Measurements from ENCODE around the gene GK2. TPM values are rescaled to one million over a fixed set of nuclear protein-coding genes. Genes with fewer than 3 reads are reported as not detected.

GK2 gene
- polyA plus RNA-seq, 1 donor (not counting 4 experiments of a cell fraction or from before 2014, with no cell fraction given) = not detected

GRCh38 chr4:79442422-79442821 lies 34.4 kb upstream of the GK2 start:
- Histone ChIP-seq H3K4me2 (ENCODE audit: control insufficient read depth, extremely low read depth, insufficient read depth, low read depth, low read length) (no peak overlapping the region), H3K4me3 (ENCODE audit: control insufficient read depth in 2 of 3, extremely low read depth in 1 of 3, insufficient read depth in 2 of 3, low read depth in 1 of 3, low read length in 3 of 3) (no peak overlapping the region), H2AFZ (ENCODE audit: control insufficient read depth, low read length) (no peak overlapping the region), H3K36me3 (ENCODE audit: control insufficient read depth in 2 of 2, extremely low read depth in 1 of 2, insufficient read depth in 2 of 2, low read length in 2 of 2) (no peaks in the 10 kb centered on the region), H3K9ac (ENCODE audit: control insufficient read depth, extremely low read depth, insufficient read depth, low read length) (no peak overlapping the region), H4K20me1 (ENCODE audit: control insufficient read depth, extremely low read depth, insufficient read depth, low read length) (no peaks in the 10 kb centered on the region), H3K4me1 (ENCODE audit: control insufficient read depth, extremely low read depth, insufficient read depth, low read length) (no peaks in the 10 kb centered on the region), H3K79me2 (ENCODE audit: control insufficient read depth, insufficient read depth, low read length) (no peaks in the 10 kb centered on the region), H3K27me3 (ENCODE audit: control insufficient read depth, extremely low read depth, insufficient read depth, low read length) (no peaks in the 10 kb centered on the region), H3K9me1 (ENCODE audit: control insufficient read depth, extremely low read depth, insufficient read depth, low read length) (no peaks in the 10 kb centered on the region), H3K27ac (ENCODE audit: control insufficient read depth, insufficient read depth, low read length) (no peak overlapping the region), H3K9me3 (ENCODE audit: control insufficient read depth, low read depth, low read length) (no peaks in the 10 kb centered on the region)
- TF ChIP-seq EZH2 (IDR thresholded peaks at IDR 0.05; ENCODE audit: low read length) = no peak
- TF ChIP-seq, protein P1, sequence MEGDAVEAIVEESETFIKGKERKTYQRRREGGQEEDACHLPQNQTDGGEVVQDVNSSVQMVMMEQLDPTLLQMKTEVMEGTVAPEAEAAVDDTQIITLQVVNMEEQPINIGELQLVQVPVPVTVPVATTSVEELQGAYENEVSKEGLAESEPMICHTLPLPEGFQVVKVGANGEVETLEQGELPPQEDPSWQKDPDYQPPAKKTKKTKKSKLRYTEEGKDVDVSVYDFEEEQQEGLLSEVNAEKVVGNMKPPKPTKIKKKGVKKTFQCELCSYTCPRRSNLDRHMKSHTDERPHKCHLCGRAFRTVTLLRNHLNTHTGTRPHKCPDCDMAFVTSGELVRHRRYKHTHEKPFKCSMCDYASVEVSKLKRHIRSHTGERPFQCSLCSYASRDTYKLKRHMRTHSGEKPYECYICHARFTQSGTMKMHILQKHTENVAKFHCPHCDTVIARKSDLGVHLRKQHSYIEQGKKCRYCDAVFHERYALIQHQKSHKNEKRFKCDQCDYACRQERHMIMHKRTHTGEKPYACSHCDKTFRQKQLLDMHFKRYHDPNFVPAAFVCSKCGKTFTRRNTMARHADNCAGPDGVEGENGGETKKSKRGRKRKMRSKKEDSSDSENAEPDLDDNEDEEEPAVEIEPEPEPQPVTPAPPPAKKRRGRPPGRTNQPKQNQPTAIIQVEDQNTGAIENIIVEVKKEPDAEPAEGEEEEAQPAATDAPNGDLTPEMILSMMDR (optimal IDR thresholded peaks at IDR 0.05 in 1 of 3, IDR thresholded peaks at IDR 0.05 in 1 of 3, conservative IDR thresholded peaks at IDR 0.05 in 1 of 3; ENCODE audit: extremely low read depth in 1 of 3, insufficient read depth in 2 of 3, low read length in 3 of 3) = no peak
- DNase-seq (ENCODE audit: low read depth, low spot score) (no peak), FAIRE-seq (no peak)
- dilution Hi-C loops (cut with MboI; ENCODE audit: extremely low pct_ligation_motif_present, low sequenced_read_pairs) = no loop called here

DNA sequence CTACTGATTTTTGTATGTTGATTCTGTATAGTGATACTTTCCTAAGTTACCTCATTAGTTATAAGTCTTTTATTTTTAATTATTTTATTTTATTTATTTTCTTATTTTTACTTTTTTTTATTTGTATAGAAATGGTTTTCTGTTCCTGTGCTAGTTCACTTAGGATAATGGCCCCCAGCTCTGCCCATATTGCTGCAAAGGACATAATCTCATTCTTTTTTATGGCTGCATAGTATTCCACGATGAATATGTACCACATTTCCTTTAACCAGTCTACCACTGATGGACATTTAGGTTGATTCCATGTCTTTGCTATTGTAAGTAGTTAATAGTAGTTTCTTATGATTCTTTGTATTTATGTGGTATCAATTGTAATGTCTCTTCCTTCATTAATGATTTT lies 31.5 kb upstream of the GK2 start:
- H2AFZ ChIP-seq (ENCODE audit: control insufficient read depth, low read length) = no peak overlapping the region
- no peak for FAIRE-seq
- no peak overlapping the region for H3K27ac ChIP-seq (ENCODE audit: control insufficient read depth, insufficient read depth, low read length)
- no peak overlapping the region for H3K9ac ChIP-seq (ENCODE audit: control insufficient read depth, extremely low read depth, insufficient read depth, low read length)
- DNase-seq (ENCODE audit: low read depth, low spot score) = no peak
- no peaks in the 10 kb centered on the region for H4K20me1 ChIP-seq (ENCODE audit: control insufficient read depth, extremely low read depth, insufficient read depth, low read length)
- no peaks in the 10 kb centered on the region for H3K9me3 ChIP-seq (ENCODE audit: control insufficient read depth, low read depth, low read length)
- H3K4me3 ChIP-seq (ENCODE audit: control insufficient read depth in 2 of 3, extremely low read depth in 1 of 3, insufficient read depth in 2 of 3, low read depth in 1 of 3, low read length in 3 of 3) = no peak overlapping the region
- TF ChIP-seq EZH2 (IDR thresholded peaks at IDR 0.05; ENCODE audit: low read length) = no peak
- TF ChIP-seq, protein P1 (optimal IDR thresholded peaks at IDR 0.05 in 1 of 3, IDR thresholded peaks at IDR 0.05 in 1 of 3, conservative IDR thresholded peaks at IDR 0.05 in 1 of 3; ENCODE audit: extremely low read depth in 1 of 3, insufficient read depth in 2 of 3, low read length in 3 of 3) = no peak
- no peaks in the 10 kb centered on the region for H3K9me1 ChIP-seq (ENCODE audit: control insufficient read depth, extremely low read depth, insufficient read depth, low read length)
- H3K27me3 ChIP-seq (ENCODE audit: control insufficient read depth, extremely low read depth, insufficient read depth, low read length) = no peaks in the 10 kb centered on the region
- H3K36me3 ChIP-seq (ENCODE audit: control insufficient read depth in 2 of 2, extremely low read depth in 1 of 2, insufficient read depth in 2 of 2, low read length in 2 of 2) = no peaks in the 10 kb centered on the region
- no peaks in the 10 kb centered on the region for H3K79me2 ChIP-seq (ENCODE audit: control insufficient read depth, insufficient read depth, low read length)
- no peak overlapping the region for H3K4me2 ChIP-seq (ENCODE audit: control insufficient read depth, extremely low read depth, insufficient read depth, low read depth, low read length)
- H3K4me1 ChIP-seq (ENCODE audit: control insufficient read depth, extremely low read depth, insufficient read depth, low read length) = no peaks in the 10 kb centered on the region
- dilution Hi-C loops (cut with MboI; ENCODE audit: extremely low pct_ligation_motif_present, low sequenced_read_pairs) = no loop called here
